Vagina (tissue), 2 donors: ENCODE measurements around the gene SPINT4.

ENCODE experiments used
- POLR2A ChIP-seq, 2 donors: fragments of 450-650 bp; IDR thresholded peaks; one replicate each; pipeline ENCODE4 v1.6.1; 2017; ENCODE audit warnings: antibody characterized with exemption in 2 of 2, mild to moderate bottlenecking in 2 of 2, moderate library complexity in 2 of 2
- TF ChIP-seq, protein P1 (sequence below), 3 experiments: fragments of 450-650 bp in 2 of 3; fragments of 200-600 bp in 1 of 3; sonication (generic) in 1 of 3; IDR thresholded peaks; one replicate each; pipeline ENCODE4 v1.5.1; 2017 to 2019; ENCODE audit warnings: antibody characterized with exemption in 3 of 3, mild to moderate bottlenecking in 2 of 3, moderate library complexity in 2 of 3

DNA sequence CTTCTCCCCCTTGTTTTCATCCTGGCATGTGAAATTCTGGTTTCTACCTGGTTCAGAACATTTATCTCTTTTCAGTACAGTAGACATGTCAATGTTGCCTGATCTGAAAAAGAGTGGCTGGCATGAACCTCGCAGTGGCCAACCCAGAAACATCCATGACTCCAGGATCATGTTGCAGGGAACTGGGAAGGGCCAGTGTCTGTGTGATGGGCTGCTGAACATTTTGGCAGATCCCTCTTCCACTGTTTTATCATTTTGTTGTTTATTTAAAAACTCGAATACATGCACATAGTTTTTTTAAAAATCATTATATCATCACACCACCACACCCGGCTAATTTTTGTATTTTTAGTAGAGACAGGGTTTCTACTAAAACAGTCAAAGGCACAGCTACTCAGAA lies 50.5 kb downstream of the SPINT4 start:
- no peak for TF ChIP-seq POLR2A (IDR thresholded peaks at IDR 0.05)
- TF ChIP-seq, protein P1, sequence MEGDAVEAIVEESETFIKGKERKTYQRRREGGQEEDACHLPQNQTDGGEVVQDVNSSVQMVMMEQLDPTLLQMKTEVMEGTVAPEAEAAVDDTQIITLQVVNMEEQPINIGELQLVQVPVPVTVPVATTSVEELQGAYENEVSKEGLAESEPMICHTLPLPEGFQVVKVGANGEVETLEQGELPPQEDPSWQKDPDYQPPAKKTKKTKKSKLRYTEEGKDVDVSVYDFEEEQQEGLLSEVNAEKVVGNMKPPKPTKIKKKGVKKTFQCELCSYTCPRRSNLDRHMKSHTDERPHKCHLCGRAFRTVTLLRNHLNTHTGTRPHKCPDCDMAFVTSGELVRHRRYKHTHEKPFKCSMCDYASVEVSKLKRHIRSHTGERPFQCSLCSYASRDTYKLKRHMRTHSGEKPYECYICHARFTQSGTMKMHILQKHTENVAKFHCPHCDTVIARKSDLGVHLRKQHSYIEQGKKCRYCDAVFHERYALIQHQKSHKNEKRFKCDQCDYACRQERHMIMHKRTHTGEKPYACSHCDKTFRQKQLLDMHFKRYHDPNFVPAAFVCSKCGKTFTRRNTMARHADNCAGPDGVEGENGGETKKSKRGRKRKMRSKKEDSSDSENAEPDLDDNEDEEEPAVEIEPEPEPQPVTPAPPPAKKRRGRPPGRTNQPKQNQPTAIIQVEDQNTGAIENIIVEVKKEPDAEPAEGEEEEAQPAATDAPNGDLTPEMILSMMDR (IDR thresholded peaks at IDR 0.05): no peak
